Neural crest cell (in vitro differentiated cells): ENCODE data around the gene KCNC3. TPM values are rescaled to one million over a fixed set of nuclear protein-coding genes. Genes with fewer than 3 reads are reported as not detected.
A peak's percentile ranks its signal among the peaks of the same experiment; 100 is the strongest.
"Not testable (repeated sequence)": the region's sequence is repeated elsewhere in the genome, so short reads cannot be mapped to it uniquely, and the experiment has no call there.

ENCODE experiments used
- DNase-seq: peaks from one replicate; pipeline ENCODE4 v3.0.0; 2021; ENCODE audit warnings: low read depth, mixed read lengths, low spot score
- H3K27ac Mint-ChIP-seq: one replicate; pipeline ENCODE4 v1.8.0; 2021; ENCODE audit warnings: mild to moderate bottlenecking, mixed read lengths; ENCODE audit not compliant: unreplicated experiment
- H3K27me3 Mint-ChIP-seq: 2 replicates; pipeline ENCODE4 v1.8.0; 2021; ENCODE audit warnings: low read depth, mild to moderate bottlenecking, mixed read lengths
- H3K36me3 Mint-ChIP-seq: 2 replicates; pipeline ENCODE4 v1.8.0; 2021; ENCODE audit warnings: low read depth, mild to moderate bottlenecking, mixed read lengths
- H3K4me1 Mint-ChIP-seq: 2 replicates; pipeline ENCODE4 v1.8.0; 2021; ENCODE audit warnings: mixed read lengths
- H3K4me3 Mint-ChIP-seq: one replicate; pipeline ENCODE4 v1.8.0; 2021; ENCODE audit warnings: mild to moderate bottlenecking, mixed read lengths
- H3K9me3 Mint-ChIP-seq: 2 replicates; pipeline ENCODE4 v1.8.0; 2021; ENCODE audit warnings: mixed read lengths
- CTCF ChIP-seq: fragments of 200-600 bp; sonication (generic); conservative IDR thresholded peaks from 2 replicates; pipeline ENCODE4 v1.5.0; 2021; ENCODE audit warnings: antibody characterized with exemption, mild to moderate bottlenecking
- total RNA-seq: library from RNA; stranded (reverse); gene quantifications from 2 replicates; pipeline ENCODE4 v1.2.1, GENCODE V29; 2021

Gene KCNC3
- total RNA-seq, 1 donor from 2014 or later: 4.2 TPM

GRCh38 chr19:50357178-50358100 is 28.3 kb upstream of the KCNC3 start:
- Mint-ChIP-seq H3K9me3 (peaks cover 9% of the 10 kb centered on the region), H3K36me3 (peaks cover 8% of the 10 kb centered on the region), H3K4me3 (no peak overlapping the region), H3K27me3 (peaks cover 10% of the 10 kb centered on the region), H3K27ac (no peak overlapping the region), H3K4me1 (peaks cover 4% of the 10 kb centered on the region)
- peak; percentile 67 for DNase-seq
- peak; percentile 83 for TF ChIP-seq CTCF

GRCh38 chr19:50356691-50357177 is 27.6 kb upstream of the KCNC3 start:
- peaks cover 9% of the 10 kb centered on the region for H3K9me3 Mint-ChIP-seq
- H3K27ac Mint-ChIP-seq: no peak overlapping the region
- peaks cover 5% of the 10 kb centered on the region for H3K27me3 Mint-ChIP-seq

GRCh38 chr19:50353487-50353880 is 24.3 kb upstream of the KCNC3 start:
- not testable (repeated sequence) for H3K4me3 Mint-ChIP-seq, DNase-seq

More at GRCh38 chr19:50356691-50357177, 27.6 kb upstream of the KCNC3 start:
- no peak for TF ChIP-seq CTCF
- Mint-ChIP-seq H3K4me1 (peaks cover 4% of the 10 kb centered on the region), H3K36me3 (peaks cover 8% of the 10 kb centered on the region), H3K4me3 (no peak overlapping the region)
- DNase-seq: no peak

GRCh38 chr19:50352242-50352641 is 23.1 kb upstream of the KCNC3 start:
- Mint-ChIP-seq H3K4me1 (peaks cover 4% of the 10 kb centered on the region), H3K36me3 (no peaks in the 10 kb centered on the region), H3K27me3 (no peaks in the 10 kb centered on the region), H3K27ac (no peak overlapping the region), H3K9me3 (no peaks in the 10 kb centered on the region), H3K4me3 (no peak overlapping the region)
- DNase-seq: no peak
- TF ChIP-seq CTCF: no peak

More at GRCh38 chr19:50353487-50353880, 24.3 kb upstream of the KCNC3 start:
- H3K27ac Mint-ChIP-seq, H3K9me3 Mint-ChIP-seq, H3K4me1 Mint-ChIP-seq, H3K27me3 Mint-ChIP-seq, H3K36me3 Mint-ChIP-seq: not testable (repeated sequence)

GRCh38 chr19:50349277-50350057 is 20.3 kb upstream of the KCNC3 start:
- H3K4me3 Mint-ChIP-seq: no peak overlapping the region
- TF ChIP-seq CTCF: no peak
- no peaks in the 10 kb centered on the region for H3K4me1 Mint-ChIP-seq
- H3K27me3 Mint-ChIP-seq: no peaks in the 10 kb centered on the region
- no peak for DNase-seq
- peaks cover 6% of the 10 kb centered on the region for H3K36me3 Mint-ChIP-seq
- H3K27ac Mint-ChIP-seq: no peak overlapping the region
- H3K9me3 Mint-ChIP-seq: no peaks in the 10 kb centered on the region

- H3K36me3 Mint-ChIP-seq, H3K27ac Mint-ChIP-seq, H3K4me3 Mint-ChIP-seq, H3K9me3 Mint-ChIP-seq, H3K27me3 Mint-ChIP-seq, H3K4me1 Mint-ChIP-seq, DNase-seq: not testable (repeated sequence)
Observed at GRCh38 chr19:50347089-50347581, 18.0 kb upstream of the KCNC3 start.
